LNCAP (cell line): ENCODE measurements around the gene SLC52A3.

Experiments used
- TF ChIP-seq, protein P1 (sequence below): fragments of 450-650 bp; IDR thresholded peaks from 2 replicates; pipeline ENCODE4 v1.5.1; 2017; ENCODE audit warnings: mild to moderate bottlenecking

Gene SLC52A3

DNA sequence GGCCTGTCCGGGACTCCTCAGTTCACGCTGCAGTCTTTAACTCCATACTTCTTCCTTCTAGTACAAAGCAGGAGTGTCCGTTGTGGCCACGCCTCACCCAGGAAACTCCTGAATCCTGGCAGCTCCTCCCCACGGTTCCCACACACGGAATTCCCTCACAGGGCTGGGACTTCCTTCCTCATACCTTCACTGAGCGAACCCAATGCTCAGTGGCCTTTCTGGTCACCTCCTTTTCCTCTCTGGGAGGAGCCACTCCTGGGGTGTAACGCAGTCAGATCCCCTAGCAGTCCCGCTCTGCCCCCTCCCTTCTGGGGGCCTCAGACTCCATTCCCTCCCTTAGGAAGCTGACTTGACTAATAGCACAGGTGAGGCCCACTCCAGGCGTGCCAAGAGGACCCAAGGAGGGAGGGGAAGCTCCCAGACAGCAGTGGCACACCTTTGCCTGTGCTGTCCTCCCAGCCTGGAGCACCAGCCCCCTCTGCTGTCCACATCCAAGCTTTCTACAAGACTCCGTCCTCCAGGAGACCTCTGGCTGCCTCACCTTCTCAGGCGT is at the start of gene SLC52A3:
Gene SLC52A3 (minus strand): TSS at position 75 of the 553 bp plus-strand sequence. CDS start 2,726 bp downstream, outside the sequence.
- TF ChIP-seq, protein P1, sequence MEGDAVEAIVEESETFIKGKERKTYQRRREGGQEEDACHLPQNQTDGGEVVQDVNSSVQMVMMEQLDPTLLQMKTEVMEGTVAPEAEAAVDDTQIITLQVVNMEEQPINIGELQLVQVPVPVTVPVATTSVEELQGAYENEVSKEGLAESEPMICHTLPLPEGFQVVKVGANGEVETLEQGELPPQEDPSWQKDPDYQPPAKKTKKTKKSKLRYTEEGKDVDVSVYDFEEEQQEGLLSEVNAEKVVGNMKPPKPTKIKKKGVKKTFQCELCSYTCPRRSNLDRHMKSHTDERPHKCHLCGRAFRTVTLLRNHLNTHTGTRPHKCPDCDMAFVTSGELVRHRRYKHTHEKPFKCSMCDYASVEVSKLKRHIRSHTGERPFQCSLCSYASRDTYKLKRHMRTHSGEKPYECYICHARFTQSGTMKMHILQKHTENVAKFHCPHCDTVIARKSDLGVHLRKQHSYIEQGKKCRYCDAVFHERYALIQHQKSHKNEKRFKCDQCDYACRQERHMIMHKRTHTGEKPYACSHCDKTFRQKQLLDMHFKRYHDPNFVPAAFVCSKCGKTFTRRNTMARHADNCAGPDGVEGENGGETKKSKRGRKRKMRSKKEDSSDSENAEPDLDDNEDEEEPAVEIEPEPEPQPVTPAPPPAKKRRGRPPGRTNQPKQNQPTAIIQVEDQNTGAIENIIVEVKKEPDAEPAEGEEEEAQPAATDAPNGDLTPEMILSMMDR = peak; percentile 62

DNA sequence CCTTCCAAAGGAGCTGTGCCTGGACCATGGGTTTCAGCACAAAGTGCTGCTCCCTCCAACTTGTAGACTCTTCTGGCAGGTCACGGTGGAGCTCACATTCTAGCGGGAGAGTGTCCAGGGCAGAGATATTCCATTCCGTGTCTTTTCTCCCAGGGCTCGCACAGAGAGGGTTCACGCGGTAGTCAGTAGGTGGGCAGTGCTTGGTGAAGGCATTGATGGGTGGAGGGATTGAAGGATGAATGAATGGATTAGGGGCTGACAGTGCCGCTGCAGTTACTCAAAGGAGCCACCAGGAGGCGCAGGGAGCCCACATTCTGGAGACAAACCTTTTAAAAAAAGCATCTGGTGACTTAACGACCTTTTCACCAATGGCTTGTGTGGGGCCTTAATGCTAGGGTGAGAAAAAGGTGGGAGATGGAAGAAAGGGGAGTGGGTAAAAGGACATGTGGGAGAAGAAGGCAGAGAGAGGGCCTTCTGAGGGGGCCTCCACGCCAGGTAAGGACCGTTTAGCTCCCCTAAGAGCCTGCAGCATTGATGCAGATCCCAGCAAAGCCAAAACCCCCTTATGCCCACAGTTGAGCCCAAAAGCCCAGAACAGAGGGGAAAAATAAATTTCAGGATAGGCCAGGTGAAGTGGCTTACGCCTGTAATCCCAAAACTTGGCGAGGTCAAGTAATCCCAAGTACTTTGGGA is 47.8 kb upstream of the SLC52A3 start:
- TF ChIP-seq, protein P1 = peak; percentile 96

DNA sequence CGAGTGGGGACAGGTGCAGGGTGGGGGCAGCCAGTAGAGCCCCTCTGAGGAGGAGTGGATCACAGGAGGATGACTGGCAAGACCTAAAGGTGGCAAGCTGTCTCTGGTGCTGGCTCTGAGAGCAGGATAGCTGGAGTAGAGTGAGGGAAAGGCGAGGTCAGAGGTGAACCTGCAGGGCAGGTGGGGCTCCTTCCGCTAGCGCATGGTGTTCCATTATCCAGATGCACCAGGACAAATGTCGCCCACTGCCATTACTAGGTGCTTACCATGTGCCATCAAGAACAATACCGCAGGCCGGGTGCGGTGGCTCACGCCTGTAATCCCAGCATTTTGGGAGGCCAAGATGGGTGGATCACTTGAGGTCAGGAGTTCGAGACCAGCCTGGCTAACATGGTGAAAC is 46.9 kb upstream of the SLC52A3 start:
- TF ChIP-seq, protein P1 = no peak

DNA sequence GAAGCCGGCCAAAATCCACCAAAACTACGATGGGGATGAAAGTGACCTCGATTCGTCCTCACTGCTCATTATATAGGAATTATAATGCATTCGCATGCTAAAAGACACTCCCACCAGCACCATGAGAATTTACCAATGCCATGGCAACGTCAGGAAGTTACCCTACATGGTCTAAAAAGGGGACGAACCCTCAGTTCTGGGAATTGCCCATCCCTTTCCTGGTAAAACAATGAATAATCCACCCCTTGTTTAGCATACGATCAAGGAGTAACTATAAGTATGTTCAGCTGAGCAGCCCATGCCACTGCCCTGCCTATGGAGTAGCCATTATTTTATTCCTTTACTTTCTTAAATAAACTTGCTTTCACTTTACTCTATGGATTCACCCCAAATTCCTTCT is 45.1 kb upstream of the SLC52A3 start:
- TF ChIP-seq, protein P1 = no peak

DNA sequence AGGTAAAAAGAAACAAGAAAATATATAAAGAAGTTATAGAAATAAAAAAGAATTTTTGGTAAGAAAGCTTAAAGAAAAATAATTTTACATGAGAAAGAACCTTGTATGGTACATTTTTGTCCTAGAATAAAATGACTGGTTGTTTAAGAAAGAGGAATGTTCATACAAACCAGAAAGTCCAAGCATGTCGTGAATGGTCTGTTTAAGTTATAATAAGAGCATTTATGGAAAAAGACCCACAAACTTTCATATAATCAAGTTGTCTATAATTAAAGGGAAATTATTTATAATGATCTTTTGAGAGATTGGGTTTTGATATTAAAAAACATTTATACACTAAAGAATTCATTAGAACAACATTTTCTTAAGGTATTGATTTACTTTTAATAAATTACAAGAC is 37.4 kb upstream of the SLC52A3 start:
- TF ChIP-seq, protein P1 = no peak

DNA sequence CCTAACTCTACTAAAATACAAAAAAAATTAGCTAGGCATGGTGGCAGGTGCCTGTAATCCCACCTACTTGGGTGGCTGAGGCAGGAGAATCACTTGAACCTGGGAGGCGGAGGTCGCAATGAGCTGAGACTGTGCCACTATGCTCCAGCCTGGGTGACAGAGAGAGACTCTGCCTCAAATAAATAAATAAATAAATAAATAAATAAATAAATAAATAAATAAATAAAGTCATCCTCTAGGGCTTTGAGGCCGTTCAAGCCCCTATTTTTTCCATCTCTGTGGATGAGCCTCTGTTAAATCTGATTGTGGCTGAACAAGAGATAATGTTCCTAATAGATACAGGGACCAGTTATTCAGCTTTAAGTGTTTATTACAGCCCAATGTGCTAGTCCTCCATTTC is 33.4 kb upstream of the SLC52A3 start:
- TF ChIP-seq, protein P1 = no peak

DNA sequence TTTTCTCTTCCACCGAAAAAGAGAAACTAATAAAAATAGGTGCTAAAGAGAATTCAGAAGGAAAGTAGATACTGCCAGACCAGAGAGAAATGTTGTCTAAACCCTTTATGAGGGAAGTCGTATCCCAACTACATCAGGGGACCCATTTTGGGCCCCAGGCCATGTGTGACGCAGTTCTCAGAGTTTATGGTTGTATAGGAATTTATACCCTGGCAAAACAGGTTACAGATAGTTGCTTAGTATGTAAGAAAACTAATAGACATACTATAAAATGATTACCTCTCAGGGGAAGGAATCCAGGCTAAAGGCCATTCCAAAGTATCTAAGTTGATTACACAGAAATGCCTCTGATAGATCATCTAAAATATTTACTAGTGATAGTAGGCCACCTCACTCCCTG is 28.6 kb upstream of the SLC52A3 start:
- TF ChIP-seq, protein P1 = no peak
